GM19099 (cell line): ENCODE measurements around the gene SPTB.

ENCODE experiments used
- POLR2A ChIP-seq: IDR thresholded peaks from 3 replicates; pipeline ENCODE4 v1.6.1; 2011; ENCODE audit warnings: low read depth; ENCODE audit not compliant: insufficient read length; ENCODE audit errors: extremely low read depth

Gene SPTB

GRCh38 chr14:64867182-64867581 lies 12.5 kb downstream of the SPTB start:
- TF ChIP-seq POLR2A = no peak

- no peak for TF ChIP-seq POLR2A
These were observed 13.7 kb downstream of the SPTB start for GRCh38 chr14:64865992-64866391.

GRCh38 chr14:64865109-64865508 lies 14.6 kb downstream of the SPTB start:
- no peak for TF ChIP-seq POLR2A

DNA sequence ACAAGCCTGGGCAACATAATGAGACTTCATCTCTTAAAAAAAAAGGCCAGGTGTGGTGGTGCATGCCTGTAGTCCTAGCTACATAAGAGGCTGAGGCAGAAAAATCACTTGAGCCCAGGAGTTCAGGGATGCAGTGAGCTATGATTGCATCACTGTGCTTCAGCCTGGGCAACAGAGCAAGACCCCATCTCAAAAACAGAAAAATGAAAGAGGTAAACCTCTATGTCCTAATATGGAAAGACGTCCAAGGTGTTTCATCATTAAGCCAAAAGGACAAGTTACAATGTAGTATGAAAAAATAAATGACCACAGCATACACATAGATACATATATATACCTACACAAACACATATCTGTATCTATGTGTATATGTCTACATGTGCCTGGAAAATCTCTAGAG lies 15.4 kb downstream of the SPTB start:
- no peak for TF ChIP-seq POLR2A

GRCh38 chr14:64861916-64862315 lies 17.8 kb downstream of the SPTB start:
- TF ChIP-seq POLR2A = no peak

DNA sequence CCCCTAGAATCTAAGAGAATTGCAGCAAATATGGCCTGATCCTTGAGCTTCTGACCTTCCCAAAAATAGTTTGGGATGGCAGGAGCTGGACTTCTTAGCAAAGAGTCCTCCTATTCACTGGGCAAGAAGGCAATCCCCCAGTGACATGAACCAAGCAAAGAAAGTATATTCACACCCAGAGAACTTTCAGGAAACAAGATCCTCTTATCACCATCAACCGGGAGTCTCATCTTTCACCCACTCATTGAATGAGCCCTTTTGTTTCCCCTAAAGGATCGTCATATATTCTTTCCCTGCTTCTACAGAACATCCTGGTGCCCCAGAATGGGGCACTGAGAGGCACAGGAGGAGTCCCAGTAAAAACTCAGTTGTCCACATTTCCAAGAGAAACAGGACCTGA lies 19.7 kb downstream of the SPTB start:
- no peak for TF ChIP-seq POLR2A

GRCh38 chr14:64857979-64858744 lies 21.5 kb downstream of the SPTB start:
- TF ChIP-seq POLR2A = no peak

DNA sequence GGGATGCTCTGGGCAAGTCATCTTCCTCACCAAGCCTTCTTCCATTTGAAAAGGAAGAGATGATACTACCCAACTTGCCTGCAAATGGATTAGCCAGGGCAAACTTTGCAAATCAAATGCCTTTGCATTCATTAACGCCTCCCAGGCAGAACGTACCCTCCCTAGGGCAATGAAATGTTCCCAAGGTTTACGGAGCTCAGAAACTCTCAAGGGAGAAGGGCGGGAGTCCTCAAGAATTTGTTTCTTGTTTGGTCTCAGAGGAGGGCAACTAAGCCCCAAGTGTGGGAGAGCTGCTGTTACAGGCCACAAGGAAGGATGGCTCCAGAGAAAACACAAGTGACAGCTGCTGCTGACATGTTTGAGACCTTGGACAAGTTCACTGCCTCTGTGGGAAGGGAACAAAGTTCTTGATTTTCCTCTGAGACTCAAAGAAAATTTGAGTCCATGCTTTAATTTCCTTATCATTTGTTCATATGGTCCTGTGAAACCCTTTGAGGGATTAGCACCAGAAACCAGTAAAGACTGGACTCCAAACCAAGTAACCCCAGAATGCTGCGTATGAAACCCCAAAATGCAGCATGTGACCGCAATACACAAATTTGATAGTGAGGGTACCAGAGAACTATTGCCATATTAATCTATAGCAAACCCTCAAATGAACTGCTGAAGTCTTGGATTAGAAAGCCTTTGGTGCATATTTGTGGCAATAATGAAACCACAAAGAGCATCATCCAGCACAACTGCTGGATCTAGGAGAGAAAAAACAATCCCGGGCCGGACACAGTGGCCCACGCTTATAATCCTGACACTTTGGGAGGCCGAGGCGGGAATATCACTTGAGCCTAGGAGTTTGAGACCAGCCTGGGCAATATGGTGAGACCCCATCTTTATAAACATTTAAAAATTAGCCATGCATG lies 22.9 kb downstream of the SPTB start:
- TF ChIP-seq POLR2A = no peak

GRCh38 chr14:64855721-64856528 lies 23.8 kb downstream of the SPTB start:
- TF ChIP-seq POLR2A = no peak

GRCh38 chr14:64850369-64851137 lies 29.2 kb downstream of the SPTB start:
- no peak for TF ChIP-seq POLR2A

DNA sequence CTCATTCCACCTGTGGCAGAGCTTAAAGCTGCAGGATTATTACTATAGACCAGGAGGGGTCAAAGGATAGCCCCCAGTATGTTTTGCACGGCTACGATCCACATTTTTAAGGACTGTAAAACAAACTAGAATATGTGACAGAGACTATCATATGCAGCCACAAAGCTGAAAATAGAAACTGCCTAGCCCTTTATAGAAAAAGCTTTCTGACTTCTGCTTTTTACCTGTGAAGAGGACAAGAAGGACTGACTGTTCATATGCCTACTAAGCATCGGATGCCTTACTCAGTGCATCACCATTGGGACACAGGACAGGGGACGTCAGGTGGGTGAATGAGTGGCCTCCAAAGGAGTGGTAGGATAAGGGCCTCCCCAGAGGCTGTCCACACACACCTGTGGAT lies 29.8 kb downstream of the SPTB start:
- no peak for TF ChIP-seq POLR2A

DNA sequence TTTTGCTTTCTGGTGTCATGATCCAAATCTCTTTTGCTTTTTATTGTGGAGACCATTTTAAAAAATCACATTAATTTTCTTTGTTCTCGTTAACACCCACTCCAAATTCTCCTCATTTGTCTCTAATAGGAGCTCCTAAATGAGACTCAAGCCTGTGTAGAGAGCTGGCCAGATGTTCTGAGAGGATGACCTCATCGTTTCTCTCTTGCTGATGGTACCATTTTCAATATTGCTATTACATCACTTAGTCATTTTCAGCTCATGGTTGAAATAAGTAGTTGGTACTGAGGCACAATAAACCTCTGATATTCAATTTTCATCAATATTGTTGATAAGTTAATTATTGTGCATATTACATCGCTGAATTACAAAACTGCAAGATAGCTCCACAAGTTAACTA lies 31.5 kb downstream of the SPTB start:
- TF ChIP-seq POLR2A = no peak

DNA sequence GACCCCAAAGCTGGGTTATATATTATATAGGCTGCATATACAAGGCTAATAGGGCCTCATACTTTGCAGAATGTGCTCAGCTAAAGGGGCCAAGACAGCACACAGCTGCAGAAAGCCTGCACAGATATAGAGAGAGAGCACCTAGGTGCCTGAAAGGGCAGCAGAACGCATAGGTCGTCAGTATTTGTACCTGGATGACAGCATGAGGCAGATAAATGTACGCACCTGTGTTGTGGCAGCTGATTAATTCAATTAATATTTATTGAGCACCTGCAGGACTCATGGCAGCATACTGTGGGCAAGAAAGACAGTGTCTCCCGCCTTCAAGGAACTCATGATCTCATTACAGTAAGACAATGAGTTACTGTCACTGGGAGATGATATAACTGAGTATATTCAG lies 33.4 kb downstream of the SPTB start:
- no peak for TF ChIP-seq POLR2A

- no peak for TF ChIP-seq POLR2A
These were observed 33.8 kb downstream of the SPTB start for GRCh38 chr14:64845878-64846277.
